GM12878 (cell line): ENCODE results near the gene CCBE1. TPM values are rescaled to one million over a fixed set of nuclear protein-coding genes. Genes with fewer than 3 reads are reported as not detected.
"Not testable (repeated sequence)": the region's sequence is repeated elsewhere in the genome, so short reads cannot be mapped to it uniquely, and the experiment has no call there.

Experiments used
- ATAC-seq: fragments of 200-7000 bp; cut with Tn5 transposase; 3 replicates; pipeline ENCODE4 v1.9.1; 2020; ENCODE audit warnings: mild to moderate bottlenecking, moderate library complexity
- BruUV-seq: library from RNA; stranded (reverse); fragments of 400-500 nt; replicated peaks from 2 replicates; lab custom pipeline; 2021; lab: Mats Ljungman, UMichigan
- CTCF ChIA-PET: fragments of 300-600 bp; sonication (Branson Sonifier 250); formaldehyde crosslinking; extraction: SDS; loops from one replicate; lab custom pipeline; 2021; ENCODE audit warnings: inconsistent platforms; lab: Yijun Ruan, JAX
- POLR2A ChIA-PET: fragments of 350-600 bp; formaldehyde crosslinking; extraction: SDS; loops from one replicate; lab custom pipeline; 2021; ENCODE audit warnings: inconsistent platforms; lab: Charles Lee
- RAD21 ChIA-PET: fragments of 300-600 bp; sonication (Branson Sonifier 250); formaldehyde crosslinking; loops from one replicate; lab custom pipeline; 2023; ENCODE audit warnings: antibody characterized with exemption; ENCODE audit not compliant: unreplicated experiment; lab: Charles Lee
- SMC1A ChIA-PET: fragments of 300-600 bp; sonication (Branson Sonifier 250); formaldehyde crosslinking; loops from one replicate; lab custom pipeline; 2023; ENCODE audit not compliant: unreplicated experiment, uncharacterized antibody; lab: Charles Lee
- DNase-seq: peaks from one replicate; pipeline ENCODE4 v3.0.0-alpha.2; 2011; ENCODE audit warnings: low read depth, low spot score
- FAIRE-seq: peaks from 3 replicates; lab custom pipeline; 2011; peaks lifted over from hg19 to GRCh38; lab: Jason Lieb, UNC
- H2AFZ ChIP-seq: 2 replicates; pipeline ENCODE4 v1.6.0; 2011; ENCODE audit warnings: low read depth, low read length, control low read depth; ENCODE audit not compliant: control insufficient read depth
- H3K27ac ChIP-seq: 2 replicates; pipeline ENCODE4 v1.5.1; 2011; ENCODE audit warnings: control low read depth; ENCODE audit not compliant: control insufficient read depth, insufficient read depth
- H3K27me3 ChIP-seq, 2 experiments: replicated peaks in 1 of 2; 2 replicates each; pipeline versions ENCODE4 v1.6.0 to v1.6.1; 2011; ENCODE audit warnings: low read length in 1 of 2; ENCODE audit not compliant: control insufficient read depth in 2 of 2, insufficient read depth in 2 of 2
- H3K36me3 ChIP-seq, 2 experiments: 2 replicates each; pipeline ENCODE4 v1.5.1; 2011; ENCODE audit warnings: low read length in 1 of 2; ENCODE audit not compliant: control insufficient read depth in 2 of 2, insufficient read depth in 2 of 2
- H3K4me1 ChIP-seq: 2 replicates; pipeline ENCODE4 v1.6.1; 2011; ENCODE audit warnings: mild to moderate bottlenecking, low read length, moderate library complexity, mixed read lengths; ENCODE audit not compliant: control insufficient read depth, insufficient read depth
- H3K4me2 ChIP-seq: 2 replicates; pipeline ENCODE4 v1.6.0; 2011; ENCODE audit warnings: control low read depth; ENCODE audit not compliant: control insufficient read depth, insufficient read depth
- H3K4me3 ChIP-seq: fragments of 200-600 bp; sonication (generic); 2 replicates; pipeline ENCODE4 v1.5.1; 2016
- H3K79me2 ChIP-seq: 2 replicates; pipeline ENCODE4 v1.6.0; 2011; ENCODE audit warnings: low read length; ENCODE audit not compliant: control insufficient read depth, insufficient read depth
- H3K9ac ChIP-seq: 2 replicates; pipeline ENCODE4 v1.8.0; 2011; ENCODE audit warnings: low read length, control low read depth, mixed read lengths; ENCODE audit not compliant: control insufficient read depth, insufficient read depth
- H3K9me3 ChIP-seq: replicated peaks from 3 replicates; pipeline ENCODE4 v1.5.1; 2011; ENCODE audit warnings: mild to moderate bottlenecking, low read length; ENCODE audit not compliant: control insufficient read depth, insufficient read depth
- H4K20me1 ChIP-seq: 2 replicates; pipeline ENCODE4 v1.6.0; 2011; ENCODE audit not compliant: control insufficient read depth, insufficient read depth
- YY1 ChIP-seq: IDR thresholded peaks from 2 replicates; pipeline ENCODE4 v1.6.1; 2011; ENCODE audit warnings: low read depth, mild to moderate bottlenecking, low read length
- WGBS: methylation state at CpG from one replicate; pipeline ENCODE4 v1.1.6; 2016; ENCODE audit warnings: low lambda C conversion rate; ENCODE audit not compliant: insufficient replicate concordance, insufficient coverage; ENCODE audit errors: missing lambda C conversion rate; 5-methylcytosine and 5-hydroxymethylcytosine counted together
- in situ Hi-C: fragments of 300-500 bp; cut with MboI; formaldehyde crosslinking; loops from 9 replicates; pipeline ENCODE4 v1.14.3; 2018; ENCODE audit warnings: mixed read lengths
- intact Hi-C: fragments of 100-400 bp; cut with micrococcal nuclease; formaldehyde crosslinking; loops from one replicate; pipeline ENCODE4 v1.14.2; 2022; ENCODE audit not compliant: unreplicated experiment
- polyA plus RNA-seq, 11 experiments: library from polyadenylated mRNA; depleted of rRNA in 4 of 11; unstranded in 6 of 11; stranded (reverse) in 5 of 11; fragments of >200 nt; fragmentation: Nextera tagmentation in 4 of 11; fragmentation: Illumina TruSeq in 1 of 11; extraction: Ambion mirVana in 4 of 11; extraction: Trizol in 1 of 11; gene quantifications; 1 replicate in 1 of 11; 2 replicates in 10 of 11; pipeline versions ENCODE4 v1.2.1 to v1.2.3, GENCODE V29; 2011 to 2016; ENCODE audit warnings: inconsistent platforms in 2 of 11, missing spikeins in 2 of 11, low read depth in 1 of 11
- total RNA-seq, 4 experiments: library from RNA; depleted of rRNA in 3 of 4; stranded (reverse); fragments of >200 nt in 3 of 4; fragmentation: Illumina TruSeq in 1 of 4; extraction: Trizol in 1 of 4; gene quantifications; 2 replicates each; pipeline versions ENCODE4 v1.2.1 to v1.2.3, GENCODE V29; 2013 to 2021

The CCBE1 gene
- total and polyA plus RNA-seq, 10 of the 15 experiments (the other 5 are each of a cell fraction or from before 2014, with no cell fraction given): 0.03 to 0.49 (median 0.04) TPM; not detected in 7

GRCh38 chr18:59715445-59715844 lies 18.2 kb upstream of the CCBE1 start:
- ChIA-PET POLR2A (interaction anchor here (0.5 kb wide), 1 partner anchor 22 kb away, joined by 4 read pairs; no protein-coding TSS in a partner anchor), CTCF (interaction anchor here (1.1 kb wide), 1 partner anchor 108 kb away, joined by 3 read pairs; no protein-coding TSS in a partner anchor), SMC1A (interaction anchor here (0.5 kb wide), 1 partner anchor 842 kb away, joined by 3 read pairs; no protein-coding TSS in a partner anchor), RAD21 (no interaction called here)
- Histone ChIP-seq H3K27me3 (no peaks in the 10 kb centered on the region; a peak in 1 of 4 replicates), H3K27ac (no peak overlapping the region), H3K79me2 (no peaks in the 10 kb centered on the region), H3K4me3 (no peak overlapping the region), H3K36me3 (no peaks in the 10 kb centered on the region), H3K4me2 (no peak overlapping the region), H3K9me3 (no peaks in the 10 kb centered on the region), H4K20me1 (no peaks in the 10 kb centered on the region), H3K4me1 (no peaks in the 10 kb centered on the region), H2AFZ (no peak overlapping the region), H3K9ac (no peak overlapping the region)
- ATAC-seq: no peak
- in situ Hi-C loops: no loop called here
- DNase-seq: no peak
- WGBS: 31% methylated on average over 7 of the region's 7 CpGs
- TF ChIP-seq YY1: no peak
- no TSS peak for BruUV-seq
- FAIRE-seq: no peak
- intact Hi-C loops: no loop called here

- ATAC-seq, RAD21 ChIA-PET, intact Hi-C loops, H3K36me3 ChIP-seq, in situ Hi-C loops, H3K27me3 ChIP-seq, H3K27ac ChIP-seq, H3K4me3 ChIP-seq, H3K79me2 ChIP-seq, SMC1A ChIA-PET, DNase-seq, H3K4me1 ChIP-seq, H4K20me1 ChIP-seq, POLR2A ChIA-PET, BruUV-seq, H3K9me3 ChIP-seq, H2AFZ ChIP-seq, H3K4me2 ChIP-seq, H3K9ac ChIP-seq, FAIRE-seq: not testable (repeated sequence)
- CTCF ChIA-PET: interaction anchor here (1.0 to 1.2 kb wide), 2 partner anchors 11 to 17 kb away, joined by 3 read pairs; partner anchors contain the start of gene CCBE1
- WGBS: 51% methylated on average over 4 of the region's 28 CpGs
Measured at GRCh38 chr18:59714096-59714495, 16.9 kb upstream of the CCBE1 start.
